ENCODE data around the gene EPM2AIP1.
A peak's percentile ranks its signal among the peaks of the same experiment; 100 is the strongest.
"Not testable (repeated sequence)": the region's sequence is repeated elsewhere in the genome, so short reads cannot be mapped to it uniquely, and the experiment has no call there.

Gene EPM2AIP1

DNA sequence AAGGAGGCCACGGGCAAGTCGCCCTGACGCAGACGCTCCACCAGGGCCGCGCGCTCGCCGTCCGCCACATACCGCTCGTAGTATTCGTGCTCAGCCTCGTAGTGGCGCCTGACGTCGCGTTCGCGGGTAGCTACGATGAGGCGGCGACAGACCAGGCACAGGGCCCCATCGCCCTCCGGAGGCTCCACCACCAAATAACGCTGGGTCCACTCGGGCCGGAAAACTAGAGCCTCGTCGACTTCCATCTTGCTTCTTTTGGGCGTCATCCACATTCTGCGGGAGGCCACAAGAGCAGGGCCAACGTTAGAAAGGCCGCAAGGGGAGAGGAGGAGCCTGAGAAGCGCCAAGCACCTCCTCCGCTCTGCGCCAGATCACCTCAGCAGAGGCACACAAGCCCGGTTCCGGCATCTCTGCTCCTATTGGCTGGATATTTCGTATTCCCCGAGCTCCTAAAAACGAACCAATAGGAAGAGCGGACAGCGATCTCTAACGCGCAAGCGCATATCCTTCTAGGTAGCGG is at the start of gene EPM2AIP1:
TSS of gene EPM2AIP1 (minus strand) at position 326 of the 520 bp plus-strand sequence. CDS start at position 272, 54 bp downstream.
- peak within 1 kb of the TSS; percentile 90 for H3K4me3 ChIP-seq (ENCODE audit: low read length)
- DNase-seq (ENCODE audit: low read depth), result no peak
- TF ChIP-seq, protein P1, sequence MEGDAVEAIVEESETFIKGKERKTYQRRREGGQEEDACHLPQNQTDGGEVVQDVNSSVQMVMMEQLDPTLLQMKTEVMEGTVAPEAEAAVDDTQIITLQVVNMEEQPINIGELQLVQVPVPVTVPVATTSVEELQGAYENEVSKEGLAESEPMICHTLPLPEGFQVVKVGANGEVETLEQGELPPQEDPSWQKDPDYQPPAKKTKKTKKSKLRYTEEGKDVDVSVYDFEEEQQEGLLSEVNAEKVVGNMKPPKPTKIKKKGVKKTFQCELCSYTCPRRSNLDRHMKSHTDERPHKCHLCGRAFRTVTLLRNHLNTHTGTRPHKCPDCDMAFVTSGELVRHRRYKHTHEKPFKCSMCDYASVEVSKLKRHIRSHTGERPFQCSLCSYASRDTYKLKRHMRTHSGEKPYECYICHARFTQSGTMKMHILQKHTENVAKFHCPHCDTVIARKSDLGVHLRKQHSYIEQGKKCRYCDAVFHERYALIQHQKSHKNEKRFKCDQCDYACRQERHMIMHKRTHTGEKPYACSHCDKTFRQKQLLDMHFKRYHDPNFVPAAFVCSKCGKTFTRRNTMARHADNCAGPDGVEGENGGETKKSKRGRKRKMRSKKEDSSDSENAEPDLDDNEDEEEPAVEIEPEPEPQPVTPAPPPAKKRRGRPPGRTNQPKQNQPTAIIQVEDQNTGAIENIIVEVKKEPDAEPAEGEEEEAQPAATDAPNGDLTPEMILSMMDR (conservative IDR thresholded peaks at IDR 0.05; ENCODE audit: low read depth, low read length), result no peak

DNA sequence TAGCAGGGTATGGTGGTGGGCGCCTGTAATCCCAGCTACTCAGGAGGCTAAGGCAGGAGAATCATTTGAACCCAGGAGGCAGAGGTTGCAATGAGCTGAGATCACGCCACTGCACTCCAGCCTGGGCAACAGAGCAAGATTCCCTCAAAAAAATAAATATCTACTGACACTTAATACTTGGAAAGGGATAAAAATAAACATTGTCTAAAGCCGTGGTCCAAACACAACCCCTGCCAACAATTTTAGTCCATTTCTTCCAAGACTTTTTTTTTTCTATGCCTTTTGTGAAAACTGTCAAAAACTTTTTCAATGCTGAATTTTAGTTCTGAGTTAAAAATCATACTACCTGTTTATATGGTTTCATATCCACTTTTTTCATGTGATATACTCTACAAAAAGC is 49.8 kb upstream of the EPM2AIP1 start:
- not testable (repeated sequence) for DNase-seq (ENCODE audit: low read depth); H3K4me3 ChIP-seq (ENCODE audit: low read length)

DNA sequence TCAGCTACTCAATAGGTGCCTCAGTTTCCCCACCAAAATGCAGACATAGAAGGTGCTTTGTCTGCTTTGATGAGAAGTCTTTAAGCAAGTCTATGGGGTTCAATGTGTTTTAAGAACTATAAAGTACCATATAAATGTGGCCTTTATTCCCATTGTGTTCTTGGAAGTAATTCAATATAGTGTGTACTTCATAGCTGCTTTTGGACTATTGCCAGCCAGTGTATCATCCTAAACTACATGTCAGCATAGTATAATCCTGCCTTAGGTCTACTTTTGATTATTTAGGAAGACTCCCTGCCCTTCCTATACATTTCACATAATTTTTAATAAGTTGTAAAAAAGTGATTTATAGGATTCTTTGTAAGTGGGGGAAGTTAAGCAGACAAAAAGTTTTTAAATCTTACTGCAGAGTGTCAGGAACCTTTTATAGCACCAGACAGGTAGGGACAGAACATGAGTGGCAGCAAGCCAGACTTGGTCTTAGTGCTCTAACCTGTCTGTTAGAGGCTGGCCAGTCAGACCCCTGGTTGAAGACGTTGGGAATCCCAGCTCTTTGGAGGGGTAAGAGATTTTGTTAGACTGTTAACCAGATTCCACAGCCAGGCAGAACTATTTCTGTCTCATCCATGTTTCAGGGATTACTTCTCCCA is 48.7 kb upstream of the EPM2AIP1 start:
- no peak for DNase-seq (ENCODE audit: low read depth)
- TF ChIP-seq, protein P1 (conservative IDR thresholded peaks at IDR 0.05; ENCODE audit: low read depth, low read length), result no peak
- no peak overlapping the region for H3K4me3 ChIP-seq (ENCODE audit: low read length)

DNA sequence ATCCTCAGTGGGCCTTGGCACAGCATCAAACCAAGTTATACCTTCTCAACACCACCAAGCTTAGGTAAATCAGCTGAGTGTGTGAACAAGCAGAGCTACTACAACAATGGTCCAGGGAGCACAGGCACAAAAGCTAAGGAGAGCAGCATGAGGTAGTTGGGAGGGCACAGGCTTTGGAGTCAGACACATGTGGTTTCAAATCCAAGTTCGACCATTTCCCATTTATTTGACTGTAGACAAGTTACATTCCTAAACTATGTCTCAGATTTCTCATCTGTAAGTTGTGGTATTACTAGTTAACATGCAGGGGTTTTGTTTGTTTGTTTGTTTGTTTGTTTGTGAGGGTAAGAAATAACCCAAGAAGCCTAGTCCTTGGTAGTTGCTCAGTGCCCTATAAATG is 47.3 kb upstream of the EPM2AIP1 start:
- TF ChIP-seq, protein P1 (conservative IDR thresholded peaks at IDR 0.05; ENCODE audit: low read depth, low read length), result no peak
- no peak for DNase-seq (ENCODE audit: low read depth)
- H3K4me3 ChIP-seq (ENCODE audit: low read length), result no peak overlapping the region

DNA sequence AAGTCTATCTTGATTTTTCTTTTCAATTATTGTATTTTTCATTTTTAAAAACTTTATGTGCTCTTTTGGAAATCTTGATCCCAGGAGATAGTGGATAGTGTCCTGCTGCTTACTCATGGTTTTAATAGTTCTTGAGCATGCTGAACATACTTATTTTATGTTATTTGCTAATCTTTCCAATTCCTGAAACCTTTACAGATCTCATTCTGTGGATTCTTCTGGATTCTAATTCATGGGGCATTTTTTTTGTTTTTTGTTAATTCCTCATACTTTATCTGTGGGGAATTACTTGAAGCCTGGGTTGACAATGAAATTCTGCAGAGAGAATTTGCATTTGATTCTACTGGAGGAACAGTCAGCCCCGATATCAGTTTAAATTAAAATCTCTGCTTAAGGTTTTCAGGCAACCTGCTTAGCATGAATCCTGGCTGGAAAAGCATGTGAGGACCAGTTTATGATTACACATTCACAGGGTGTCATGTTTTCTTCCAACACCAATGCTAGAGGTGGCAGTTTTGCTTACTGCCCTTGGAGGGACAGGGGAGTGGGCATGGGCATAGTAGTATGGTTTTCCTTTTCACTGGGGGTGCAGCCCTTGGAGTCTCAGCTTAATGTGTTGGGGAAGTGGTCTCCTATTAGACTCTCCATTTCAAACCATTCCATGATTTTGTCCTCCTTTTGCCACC is 46.4 kb upstream of the EPM2AIP1 start:
- DNase-seq (ENCODE audit: low read depth), result no peak
- H3K4me3 ChIP-seq (ENCODE audit: low read length), result no peak overlapping the region

DNA sequence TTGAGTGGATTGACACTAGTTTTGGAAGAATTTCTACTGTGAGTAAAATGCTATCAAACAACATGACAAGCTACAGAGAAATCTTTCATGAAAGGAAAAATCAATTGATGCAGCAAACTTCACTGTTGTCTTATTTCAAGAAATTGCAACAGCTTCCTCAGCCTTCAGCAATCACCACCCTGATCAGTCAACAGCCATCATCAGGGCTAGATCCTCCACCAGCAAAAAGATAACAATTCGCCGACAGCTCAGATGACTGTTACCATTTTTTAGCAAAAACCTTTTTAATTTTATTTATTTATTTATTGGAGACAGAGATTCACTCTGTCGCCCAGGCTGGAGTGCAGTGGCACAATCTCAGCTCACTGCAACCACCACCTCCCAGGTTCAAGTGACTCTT is 44.4 kb upstream of the EPM2AIP1 start:
- TF ChIP-seq, protein P1 (conservative IDR thresholded peaks at IDR 0.05; ENCODE audit: low read depth, low read length), result no peak
- no peak for DNase-seq (ENCODE audit: low read depth)
- H3K4me3 ChIP-seq (ENCODE audit: low read length), result no peak overlapping the region

More for the DNA sequence above, 46.4 kb upstream of the EPM2AIP1 start:
- TF ChIP-seq, protein P1 (conservative IDR thresholded peaks at IDR 0.05; ENCODE audit: low read depth, low read length), result no peak

DNA sequence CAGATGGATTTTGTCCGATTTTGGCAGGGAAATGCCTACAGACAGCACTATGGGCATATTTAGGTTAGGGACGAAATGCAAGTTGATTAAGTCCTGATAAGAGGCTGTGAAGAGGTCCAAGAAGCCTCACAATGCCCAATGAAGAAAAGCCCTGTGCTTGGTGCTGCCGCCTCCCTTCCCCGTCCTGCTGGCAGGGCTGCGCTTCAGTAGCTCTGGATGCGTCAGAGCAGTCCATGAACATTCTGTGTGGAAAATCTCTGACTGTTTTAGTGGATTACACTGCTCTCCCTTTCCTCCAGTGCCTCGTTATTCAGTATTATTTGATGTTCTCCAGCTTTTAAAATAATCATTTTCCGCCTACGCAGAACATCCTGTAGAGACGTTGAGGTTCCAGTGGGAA is 40.0 kb upstream of the EPM2AIP1 start:
- no peak for DNase-seq (ENCODE audit: low read depth)
- TF ChIP-seq, protein P1 (conservative IDR thresholded peaks at IDR 0.05; ENCODE audit: low read depth, low read length), result no peak
- H3K4me3 ChIP-seq (ENCODE audit: low read length), result no peak overlapping the region
